Activated T-cell treated with anti-CD3 and anti-CD28 coated beads for 1 hour (primary cell): ENCODE measurements around the gene KDM3B.
"Not testable (repeated sequence)": the region's sequence is repeated elsewhere in the genome, so short reads cannot be mapped to it uniquely, and the experiment has no call there.

Experiments
- DNase-seq: peaks from one replicate; pipeline ENCODE4 v3.0.0-alpha.2; 2020; ENCODE audit warnings: low read depth

Gene KDM3B, protein sequence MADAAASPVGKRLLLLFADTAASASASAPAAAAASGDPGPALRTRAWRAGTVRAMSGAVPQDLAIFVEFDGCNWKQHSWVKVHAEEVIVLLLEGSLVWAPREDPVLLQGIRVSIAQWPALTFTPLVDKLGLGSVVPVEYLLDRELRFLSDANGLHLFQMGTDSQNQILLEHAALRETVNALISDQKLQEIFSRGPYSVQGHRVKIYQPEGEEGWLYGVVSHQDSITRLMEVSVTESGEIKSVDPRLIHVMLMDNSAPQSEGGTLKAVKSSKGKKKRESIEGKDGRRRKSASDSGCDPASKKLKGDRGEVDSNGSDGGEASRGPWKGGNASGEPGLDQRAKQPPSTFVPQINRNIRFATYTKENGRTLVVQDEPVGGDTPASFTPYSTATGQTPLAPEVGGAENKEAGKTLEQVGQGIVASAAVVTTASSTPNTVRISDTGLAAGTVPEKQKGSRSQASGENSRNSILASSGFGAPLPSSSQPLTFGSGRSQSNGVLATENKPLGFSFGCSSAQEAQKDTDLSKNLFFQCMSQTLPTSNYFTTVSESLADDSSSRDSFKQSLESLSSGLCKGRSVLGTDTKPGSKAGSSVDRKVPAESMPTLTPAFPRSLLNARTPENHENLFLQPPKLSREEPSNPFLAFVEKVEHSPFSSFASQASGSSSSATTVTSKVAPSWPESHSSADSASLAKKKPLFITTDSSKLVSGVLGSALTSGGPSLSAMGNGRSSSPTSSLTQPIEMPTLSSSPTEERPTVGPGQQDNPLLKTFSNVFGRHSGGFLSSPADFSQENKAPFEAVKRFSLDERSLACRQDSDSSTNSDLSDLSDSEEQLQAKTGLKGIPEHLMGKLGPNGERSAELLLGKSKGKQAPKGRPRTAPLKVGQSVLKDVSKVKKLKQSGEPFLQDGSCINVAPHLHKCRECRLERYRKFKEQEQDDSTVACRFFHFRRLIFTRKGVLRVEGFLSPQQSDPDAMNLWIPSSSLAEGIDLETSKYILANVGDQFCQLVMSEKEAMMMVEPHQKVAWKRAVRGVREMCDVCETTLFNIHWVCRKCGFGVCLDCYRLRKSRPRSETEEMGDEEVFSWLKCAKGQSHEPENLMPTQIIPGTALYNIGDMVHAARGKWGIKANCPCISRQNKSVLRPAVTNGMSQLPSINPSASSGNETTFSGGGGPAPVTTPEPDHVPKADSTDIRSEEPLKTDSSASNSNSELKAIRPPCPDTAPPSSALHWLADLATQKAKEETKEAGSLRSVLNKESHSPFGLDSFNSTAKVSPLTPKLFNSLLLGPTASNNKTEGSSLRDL (N-terminal part only)

GRCh38 chr5:138352071-138352721 lies at the start of gene KDM3B:
TSS of gene KDM3B (plus strand) at chr5:138352685. CDS start at chr5:138352796, 111 bp downstream.
- DNase-seq: peak; percentile 85

GRCh38 chr5:138303372-138303771 lies 49.1 kb upstream of the KDM3B start:
- DNase-seq: no peak

DNA sequence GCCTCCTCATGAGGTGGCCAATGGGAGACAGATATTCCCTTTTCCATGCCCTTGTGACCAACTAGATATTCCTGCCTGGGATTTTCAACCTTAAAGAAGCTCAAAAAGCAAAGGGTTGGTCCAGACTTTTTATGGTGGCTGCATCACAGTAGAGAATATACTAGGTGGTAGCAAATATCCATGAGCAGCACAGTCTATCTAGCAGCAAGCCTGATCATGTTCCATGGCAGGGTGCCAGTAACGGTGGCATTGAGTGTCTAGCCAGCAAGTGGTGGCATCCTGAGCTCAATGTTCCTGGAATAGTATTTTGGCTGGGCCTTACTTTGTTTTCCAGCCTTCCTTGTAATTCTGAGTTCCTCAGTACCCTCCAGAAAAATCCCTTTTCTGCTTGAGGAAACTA lies 46.7 kb upstream of the KDM3B start:
- no peak for DNase-seq

DNA sequence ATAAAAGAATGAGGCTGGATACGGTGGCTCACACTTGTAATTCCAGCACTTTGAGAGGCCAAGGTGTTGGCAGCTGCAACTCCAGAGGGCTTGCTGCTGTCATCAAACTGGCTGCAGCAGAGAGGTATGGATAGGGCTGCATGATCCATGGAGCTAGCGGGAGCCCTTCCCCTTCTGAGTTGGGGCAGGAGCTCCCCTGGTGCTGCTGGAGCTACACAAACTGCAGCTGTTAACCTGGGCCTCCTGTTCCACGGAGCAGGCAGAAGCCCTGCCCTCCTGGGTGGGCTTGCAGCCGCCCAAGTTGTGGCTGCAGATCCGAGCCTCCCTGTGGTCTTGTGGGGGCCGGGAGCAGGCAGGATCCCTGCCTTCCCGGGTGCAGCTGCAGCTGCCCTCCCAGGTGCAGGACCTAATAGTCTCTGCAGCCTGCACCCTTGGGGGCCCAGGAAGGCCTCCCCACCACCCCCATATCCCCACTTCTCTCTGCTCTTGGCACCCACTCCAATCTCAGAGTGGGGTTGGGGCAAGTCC lies 36.7 kb upstream of the KDM3B start:
- no peak for DNase-seq

DNA sequence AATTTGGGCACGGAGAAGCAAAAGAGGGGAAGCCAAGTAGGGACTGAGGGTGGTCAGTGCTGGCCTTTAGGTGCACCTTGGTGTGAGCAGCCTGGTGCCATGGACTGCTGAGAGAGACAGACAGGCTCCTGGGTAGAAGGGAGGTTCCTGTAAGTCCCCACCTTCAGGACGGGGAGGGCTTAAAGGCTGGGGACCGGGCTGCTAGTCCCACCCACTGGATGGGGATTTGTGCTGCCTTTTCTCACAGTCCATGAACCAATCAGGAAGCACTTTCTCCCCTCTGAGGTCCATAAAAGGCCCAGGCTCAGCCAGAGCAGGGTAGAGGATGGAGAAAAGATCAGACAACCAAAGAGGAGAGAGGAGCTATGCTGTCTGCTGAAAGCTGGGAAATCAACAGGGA lies 36.1 kb upstream of the KDM3B start:
- DNase-seq: no peak

GRCh38 chr5:138318211-138318610 lies 34.3 kb upstream of the KDM3B start:
- not testable (repeated sequence) for DNase-seq

GRCh38 chr5:138330813-138331448 lies 21.6 kb upstream of the KDM3B start:
- DNase-seq: no peak

- DNase-seq: peak; percentile 94
Measured at GRCh38 chr5:138331449-138332368, 20.8 kb upstream of the KDM3B start, which contains the start of gene CDC25C. TSS of gene CDC25C (minus strand) at chr5:138331804. CDS start at chr5:138331180, 624 bp downstream.

DNA sequence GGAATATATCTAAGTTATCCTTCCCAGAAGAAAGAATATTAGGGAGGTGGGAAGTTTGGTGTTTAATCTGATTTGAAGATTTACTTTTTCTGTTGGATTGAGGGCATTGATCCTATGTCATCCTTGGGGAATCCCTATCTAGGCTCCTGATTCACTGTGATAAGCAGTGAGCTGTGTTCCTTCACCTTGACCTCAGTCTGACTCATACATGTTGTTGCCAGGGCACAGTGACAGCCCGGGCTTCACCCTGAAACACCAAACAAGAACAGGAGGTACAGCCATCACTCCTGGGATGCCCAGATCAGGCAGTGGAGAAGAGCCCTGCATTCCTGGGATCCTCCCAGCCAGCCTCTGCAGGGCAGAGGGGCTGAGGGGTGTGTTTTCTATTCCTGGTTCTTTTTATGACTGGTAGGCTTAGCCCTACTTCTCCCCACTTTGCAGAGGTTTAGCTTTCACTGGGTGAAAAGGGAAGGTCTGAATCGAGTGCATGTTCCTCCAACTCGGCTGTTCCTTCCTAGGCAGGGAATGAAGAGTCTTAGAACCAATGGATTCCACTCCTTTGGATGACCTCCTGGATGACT lies 17.5 kb upstream of the KDM3B start:
- DNase-seq: no peak

DNA sequence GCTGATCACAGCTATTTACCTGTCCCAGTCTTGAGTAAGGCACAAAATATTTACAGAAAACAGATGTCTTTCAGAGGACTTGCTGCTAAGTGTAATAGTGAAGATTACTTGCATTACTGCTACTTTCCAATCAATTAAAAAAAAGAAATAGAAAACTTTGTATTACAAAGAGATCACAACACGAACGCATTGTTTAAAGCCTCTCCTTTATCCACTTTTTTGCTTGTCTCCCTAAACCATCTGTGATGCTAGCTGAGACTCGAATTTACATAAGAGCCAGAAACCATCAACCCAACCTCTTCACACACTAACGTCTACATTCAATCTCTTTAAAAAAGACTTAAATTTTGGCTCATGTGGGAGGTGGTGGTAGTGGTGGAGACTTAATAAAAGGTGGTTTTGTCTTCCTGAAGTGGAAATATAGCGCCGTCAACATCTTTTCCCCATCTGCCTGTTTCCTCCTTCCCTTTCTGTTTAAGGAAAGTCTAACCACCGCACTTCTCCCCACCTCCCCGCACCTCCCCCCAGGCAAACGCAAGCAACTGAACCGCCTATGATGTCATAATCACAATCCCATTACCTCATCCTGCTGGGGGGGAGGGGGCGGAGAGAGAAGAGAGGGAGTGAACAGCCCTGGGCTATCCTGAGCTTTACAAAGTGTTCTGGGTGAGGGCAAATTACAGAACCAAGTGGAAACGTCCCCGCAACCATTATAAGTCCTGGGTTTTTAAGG lies 15.4 kb upstream of the KDM3B start:
- no peak for DNase-seq

DNA sequence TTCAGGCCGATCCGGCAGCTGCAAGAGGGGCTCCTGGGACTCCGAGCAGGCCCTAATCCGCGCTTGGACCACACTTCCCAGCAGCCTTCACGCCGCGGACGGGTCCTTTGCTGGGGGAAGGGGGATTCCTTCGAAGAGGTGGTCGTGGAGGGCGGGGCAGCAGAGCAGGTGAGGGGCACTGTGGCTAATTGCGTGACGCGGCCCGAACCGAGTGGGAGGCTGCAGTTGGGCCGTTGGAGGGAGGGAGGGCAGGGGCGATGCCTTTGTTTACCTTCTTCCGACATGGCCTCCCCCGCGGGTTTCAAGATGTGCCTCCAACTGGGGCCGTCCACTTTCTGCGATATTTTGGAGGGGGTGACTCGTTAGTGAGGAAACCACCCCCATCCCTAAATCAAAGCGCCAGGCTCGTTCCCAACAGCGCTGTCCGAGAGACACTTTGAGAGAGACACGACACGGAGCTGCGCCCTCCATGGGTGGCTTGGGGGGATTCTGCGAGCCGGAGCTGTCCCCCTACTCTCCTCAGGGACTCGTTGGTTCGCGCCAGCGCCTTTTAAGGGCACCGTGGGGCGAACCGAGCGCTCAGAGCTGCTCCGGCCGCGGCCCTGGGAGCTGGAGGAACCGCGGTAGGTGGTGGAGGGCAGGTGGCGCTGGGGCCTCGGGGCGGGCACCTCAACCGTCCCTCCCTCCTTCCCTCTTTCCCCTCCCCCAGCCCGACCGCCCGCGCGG lies 14.6 kb upstream of the KDM3B start, which contains the start of gene FAM53C:
Gene FAM53C (plus strand): TSS at position 582 of the 726 bp plus-strand sequence. CDS start 3,070 bp downstream, outside the sequence.
- peak; percentile 95 for DNase-seq

DNA sequence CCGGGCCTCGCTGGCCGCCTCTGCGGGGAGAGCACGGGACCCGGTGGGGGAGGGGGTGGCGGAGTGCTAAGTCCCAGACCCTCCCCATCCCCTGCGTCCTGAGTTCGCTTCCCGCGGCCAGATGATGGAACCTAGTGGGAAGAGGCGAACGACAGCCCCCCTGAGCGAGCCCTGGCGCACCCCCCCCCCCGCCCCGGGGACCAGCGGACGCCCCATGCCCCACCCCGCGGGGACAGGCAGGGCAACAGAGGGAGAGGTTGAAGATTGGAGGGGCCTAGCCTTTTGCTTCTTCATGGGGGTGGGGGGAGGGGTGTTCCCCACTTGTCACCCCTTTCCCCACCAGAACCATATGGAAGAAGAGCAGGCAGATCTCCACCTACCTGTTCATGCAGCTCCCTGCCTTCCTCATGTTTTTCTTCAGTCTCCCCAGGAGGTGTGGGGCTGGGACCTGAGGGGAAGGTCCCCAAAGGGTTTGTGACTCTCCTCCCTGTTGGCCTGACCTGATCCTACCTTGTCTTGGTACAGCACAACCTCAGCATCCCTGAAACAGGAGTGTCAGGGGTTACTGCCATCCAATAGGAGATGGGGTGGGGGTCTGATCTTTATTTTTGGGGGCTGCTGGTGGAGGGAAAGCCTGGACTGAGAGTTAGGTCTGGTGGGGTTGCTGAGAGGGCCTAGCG lies 13.9 kb upstream of the KDM3B start:
- no peak for DNase-seq

GRCh38 chr5:138339091-138339456 lies 13.4 kb upstream of the KDM3B start:
- no peak for DNase-seq

DNA sequence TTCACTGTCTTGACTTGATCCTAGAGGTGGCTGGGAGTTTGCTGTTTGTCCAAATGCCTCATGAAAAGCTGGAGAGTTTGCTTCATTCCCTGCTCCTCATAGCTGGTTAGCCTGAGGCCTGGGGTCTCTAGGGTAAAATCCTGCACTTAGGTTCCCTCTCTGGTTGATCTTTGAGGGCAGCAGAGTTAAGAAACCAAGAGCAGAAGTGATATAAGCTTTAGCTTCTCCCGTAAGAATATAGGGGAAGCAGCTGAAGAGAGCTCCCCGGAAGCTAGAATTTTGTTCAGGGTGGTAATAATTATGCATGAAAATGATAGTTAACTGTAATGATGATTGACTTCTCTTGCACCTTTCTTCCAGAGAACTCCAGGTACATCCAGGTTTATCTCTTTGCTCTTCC lies 13.0 kb upstream of the KDM3B start:
- no peak for DNase-seq

DNA sequence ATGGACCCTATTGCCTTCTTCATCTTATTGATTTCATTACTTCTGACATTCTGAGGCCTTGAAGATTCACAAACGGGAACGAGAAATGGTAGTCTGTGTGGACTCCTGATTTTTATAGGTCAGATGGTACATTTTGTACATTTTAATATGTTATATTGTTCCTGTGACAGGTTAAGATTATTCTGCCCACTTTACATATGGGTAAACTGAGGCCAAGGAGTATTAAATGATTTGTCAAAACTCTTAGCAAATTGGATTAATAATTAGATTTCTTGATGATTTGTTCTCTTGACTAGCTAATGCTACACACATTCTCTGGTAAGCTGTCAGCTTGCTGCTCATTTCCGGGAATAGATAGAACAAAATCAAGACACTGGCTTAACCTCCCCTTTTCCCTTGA lies 12.5 kb upstream of the KDM3B start:
- no peak for DNase-seq

DNA sequence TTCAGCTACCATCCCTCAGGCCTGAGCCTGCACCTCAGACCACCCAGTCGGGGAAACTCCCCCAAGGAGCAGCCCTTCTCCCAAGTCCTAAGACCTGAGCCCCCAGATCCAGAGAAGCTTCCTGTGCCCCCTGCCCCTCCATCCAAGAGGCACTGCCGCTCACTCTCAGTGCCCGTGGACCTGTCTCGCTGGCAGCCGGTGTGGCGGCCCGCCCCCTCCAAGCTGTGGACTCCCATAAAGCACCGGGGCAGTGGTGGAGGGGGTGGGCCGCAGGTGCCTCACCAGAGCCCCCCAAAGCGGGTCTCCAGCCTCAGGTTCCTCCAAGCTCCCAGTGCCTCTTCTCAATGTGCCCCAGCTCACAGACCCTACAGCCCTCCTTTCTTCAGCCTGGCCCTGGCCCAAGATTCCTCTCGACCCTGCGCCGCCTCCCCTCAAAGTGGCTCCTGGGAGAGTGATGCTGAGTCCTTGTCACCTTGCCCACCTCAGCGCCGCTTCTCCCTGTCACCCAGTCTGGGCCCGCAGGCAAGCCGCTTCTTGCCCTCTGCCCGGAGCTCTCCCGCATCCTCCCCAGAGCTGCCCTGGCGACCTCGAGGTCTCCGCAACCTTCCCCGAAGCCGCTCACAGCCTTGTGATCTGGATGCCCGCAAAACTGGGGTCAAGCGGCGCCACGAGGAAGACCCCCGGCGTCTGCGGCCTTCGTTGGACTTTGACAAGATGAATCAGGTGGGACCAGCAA lies 7.4 kb upstream of the KDM3B start:
- no peak for DNase-seq

DNA sequence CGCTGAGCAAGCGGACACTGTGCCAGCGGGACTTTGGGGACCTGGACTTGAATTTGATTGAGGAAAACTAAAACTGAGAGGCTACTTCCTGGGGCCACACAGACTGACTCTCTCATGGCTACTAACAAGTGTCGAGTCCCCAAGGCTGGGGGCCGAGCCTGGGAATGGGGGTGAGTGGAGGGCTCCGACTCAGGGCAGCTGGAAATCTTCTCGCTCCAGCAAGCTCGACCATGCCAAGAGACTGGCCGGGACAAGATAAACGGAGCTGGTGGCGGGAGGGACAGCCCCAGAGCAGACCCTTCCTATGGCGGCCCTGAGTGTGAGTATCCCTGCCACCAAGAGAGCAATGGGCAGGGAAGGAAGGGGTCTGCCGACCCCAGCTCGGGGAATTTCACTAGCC lies 5.6 kb upstream of the KDM3B start:
- DNase-seq: no peak
